ENCODE results near the gene JMJD1C. TPM values are rescaled to one million over a fixed set of nuclear protein-coding genes. Genes with fewer than 3 reads are reported as not detected.

The JMJD1C gene
- total RNA-seq, 1 experiment from 2014 or later: 66.3 TPM

- TF ChIP-seq POLR2A (IDR thresholded peaks at IDR 0.05; ENCODE audit: borderline replicate concordance, extremely low read depth, insufficient read depth, insufficient read length) (no peak), SP1 (IDR thresholded peaks at IDR 0.05; ENCODE audit: low read depth) (no peak), CTCF (IDR thresholded peaks at IDR 0.05 in 2 of 3, conservative IDR thresholded peaks at IDR 0.05 in 1 of 3; ENCODE audit: borderline replicate concordance in 1 of 3, insufficient read depth in 1 of 3, low read depth in 2 of 3, low read length in 2 of 3) (no peak), ZNF274 (IDR thresholded peaks at IDR 0.05; ENCODE audit: low read depth, low read length) (no peak), ZFX (IDR thresholded peaks at IDR 0.05) (no peak), SIN3A (IDR thresholded peaks at IDR 0.05; ENCODE audit: low read depth) (no peak), CBX3 (IDR thresholded peaks at IDR 0.05; ENCODE audit: low read depth) (no peak), TCF7L2 (IDR thresholded peaks at IDR 0.05; ENCODE audit: borderline replicate concordance, extremely low read depth, insufficient read depth, insufficient read length) (no peak), ELF1 (IDR thresholded peaks at IDR 0.05; ENCODE audit: borderline replicate concordance, low read depth) (no peak), MAX (IDR thresholded peaks at IDR 0.05) (no peak), EZH2 (IDR thresholded peaks at IDR 0.05) (no peak), FOSL1 (IDR thresholded peaks at IDR 0.05; ENCODE audit: low read depth) (no peak), ZBTB33 (IDR thresholded peaks at IDR 0.05; ENCODE audit: extremely low read depth, insufficient replicate concordance, low read length) (no peak), JUND (IDR thresholded peaks at IDR 0.05) (no peak), SRF (IDR thresholded peaks at IDR 0.05; ENCODE audit: low read depth) (no peak), CEBPB (IDR thresholded peaks at IDR 0.05; ENCODE audit: low read depth) (no peak), EZH2phosphoT487 (IDR thresholded peaks at IDR 0.05; ENCODE audit: borderline replicate concordance) (no peak)
- H3K4me2 ChIP-seq (ENCODE audit: low read length): no peak overlapping the region
- no peaks in the 10 kb centered on the region for H3K9me2 ChIP-seq (ENCODE audit: insufficient read depth)
- DNase-seq (ENCODE audit: low read depth, low spot score): no peak
- no peaks in the 10 kb centered on the region for H3K9me3 ChIP-seq (ENCODE audit: control insufficient read depth in 1 of 2, insufficient read depth in 1 of 2, low read depth in 1 of 2, low read length in 2 of 2)
- ATAC-seq: no peak
- BruUV-seq (replicated peaks): no TSS peak
- H3K27me3 ChIP-seq (ENCODE audit: insufficient read depth, low read length): no peaks in the 10 kb centered on the region
- H3K4me1 ChIP-seq (ENCODE audit: control insufficient read depth in 1 of 2, insufficient read depth in 2 of 2, low read length in 2 of 2): no peaks in the 10 kb centered on the region
- POLR2A ChIA-PET: no interaction called here
- H4K20me1 ChIP-seq (ENCODE audit: insufficient read depth): no peaks in the 10 kb centered on the region
- H3K27ac ChIP-seq (ENCODE audit: low read depth, low read length): no peak overlapping the region
- no peak overlapping the region for H2AFZ ChIP-seq (ENCODE audit: low read depth, low read length, poor library complexity, severe bottlenecking)
- RAD21 ChIA-PET (ENCODE audit: low non-redundant PET in 1 of 2, low total read pairs in 2 of 2, uncharacterized antibody in 2 of 2, unreplicated experiment in 2 of 2): interaction anchor here in 1 of 2 experiments (0.6 kb wide), 1 partner anchor 342 kb away, joined by 3 read pairs; no protein-coding TSS in a partner anchor
- no peak overlapping the region for H3K9ac ChIP-seq (ENCODE audit: low read length)
- peaks cover 0 to 5% of the 10 kb centered on the region in 2 experiments; a peak in 2 of 4 replicates for H3K36me3 ChIP-seq (ENCODE audit: control insufficient read depth in 1 of 2, insufficient read depth in 2 of 2, low read length in 2 of 2)
- CTCF ChIA-PET: no interaction called here
- H3K79me2 ChIP-seq (ENCODE audit: insufficient read depth, low read length): peaks cover 98% of the 10 kb centered on the region
- intact Hi-C loops (cut with micrococcal nuclease): no loop called here
- no peak overlapping the region for H3K4me3 ChIP-seq (replicated peaks in 1 of 2; ENCODE audit: low read depth in 1 of 2, low read length in 2 of 2)
Measured at GRCh38 chr10:63258920-63259678, 206.7 kb downstream of the JMJD1C start.

All from HCT116 (cell line).